HUES48 (cell line): Measurements from ENCODE around the gene CCND2.
"Not testable (repeated sequence)": the region's sequence is repeated elsewhere in the genome, so short reads cannot be mapped to it uniquely, and the experiment has no call there.

ENCODE experiments used
- H3K27ac ChIP-seq: one replicate; pipeline ENCODE4 v1.7.0; 2013; ENCODE audit warnings: low read depth, low read length, inconsistent platforms
- H3K27me3 ChIP-seq: 2 replicates; pipeline ENCODE4 v1.6.1; 2013; ENCODE audit warnings: mild to moderate bottlenecking, low read length; ENCODE audit not compliant: control insufficient read depth, insufficient read depth
- H3K36me3 ChIP-seq: 2 replicates; pipeline ENCODE4 v1.6.1; 2013; ENCODE audit warnings: low read length; ENCODE audit not compliant: control insufficient read depth, insufficient read depth
- H3K4me1 ChIP-seq: 2 replicates; pipeline ENCODE4 v1.6.1; 2013; ENCODE audit warnings: mild to moderate bottlenecking, low read length; ENCODE audit not compliant: control insufficient read depth, insufficient read depth
- H3K4me3 ChIP-seq: 2 replicates; pipeline ENCODE4 v1.5.1; 2013; ENCODE audit warnings: mild to moderate bottlenecking, low read depth, low read length
- H3K9ac ChIP-seq: 2 replicates; pipeline ENCODE4 v1.6.1; 2013; ENCODE audit warnings: mild to moderate bottlenecking, low read depth, low read length, moderate library complexity
- H3K9me3 ChIP-seq: 2 replicates; pipeline ENCODE4 v1.6.1; 2013; ENCODE audit warnings: low read length; ENCODE audit not compliant: control insufficient read depth, insufficient read depth

CCND2 gene

GRCh38 chr12:4241592-4241991 is 32.0 kb upstream of the CCND2 start:
- Histone ChIP-seq H3K9me3 (no peaks in the 10 kb centered on the region), H3K27ac (no peak overlapping the region), H3K9ac (no peak overlapping the region), H3K4me1 (peaks cover 4% of the 10 kb centered on the region; the same call in 1 of the 2 replicates), H3K4me3 (no peak overlapping the region), H3K27me3 (no peaks in the 10 kb centered on the region), H3K36me3 (no peaks in the 10 kb centered on the region)

GRCh38 chr12:4242595-4242994 is 31.0 kb upstream of the CCND2 start:
- Histone ChIP-seq H3K9me3 (no peaks in the 10 kb centered on the region), H3K4me3 (no peak overlapping the region), H3K36me3 (no peaks in the 10 kb centered on the region), H3K27me3 (no peaks in the 10 kb centered on the region), H3K4me1 (peaks cover 4% of the 10 kb centered on the region; the same call in 1 of the 2 replicates), H3K27ac (no peak overlapping the region), H3K9ac (no peak overlapping the region)

- Histone ChIP-seq H3K27ac (no peak overlapping the region), H3K4me1 (peaks cover 4% of the 10 kb centered on the region; the same call in 1 of the 2 replicates), H3K9ac (no peak overlapping the region), H3K9me3 (no peaks in the 10 kb centered on the region), H3K4me3 (no peak overlapping the region), H3K36me3 (no peaks in the 10 kb centered on the region), H3K27me3 (no peaks in the 10 kb centered on the region)
Measured at GRCh38 chr12:4243091-4243490, 30.5 kb upstream of the CCND2 start.

GRCh38 chr12:4243491-4244100 is 30.0 kb upstream of the CCND2 start:
- not testable (repeated sequence) for H3K27me3 ChIP-seq, H3K4me1 ChIP-seq, H3K36me3 ChIP-seq, H3K9ac ChIP-seq, H3K4me3 ChIP-seq, H3K27ac ChIP-seq, H3K9me3 ChIP-seq

GRCh38 chr12:4244868-4245267 is 28.7 kb upstream of the CCND2 start:
- Histone ChIP-seq H3K4me1 (peaks cover 4% of the 10 kb centered on the region; the same call in 1 of the 2 replicates), H3K9ac (no peak overlapping the region), H3K36me3 (no peaks in the 10 kb centered on the region), H3K27me3 (no peaks in the 10 kb centered on the region), H3K27ac (no peak overlapping the region), H3K4me3 (no peak overlapping the region), H3K9me3 (no peaks in the 10 kb centered on the region)

GRCh38 chr12:4245446-4245845 is 28.1 kb upstream of the CCND2 start:
- H3K27ac ChIP-seq = no peak overlapping the region

GRCh38 chr12:4246116-4246515 is 27.4 kb upstream of the CCND2 start:
- Histone ChIP-seq H3K4me3 (no peak overlapping the region), H3K9ac (no peak overlapping the region), H3K4me1 (peaks cover 4% of the 10 kb centered on the region; the same call in 1 of the 2 replicates), H3K9me3 (no peaks in the 10 kb centered on the region), H3K27me3 (no peaks in the 10 kb centered on the region), H3K27ac (no peak overlapping the region), H3K36me3 (no peaks in the 10 kb centered on the region)

More at GRCh38 chr12:4245446-4245845, 28.1 kb upstream of the CCND2 start:
- no peak overlapping the region for H3K9ac ChIP-seq
- no peaks in the 10 kb centered on the region for H3K27me3 ChIP-seq
- H3K36me3 ChIP-seq = no peaks in the 10 kb centered on the region
- no peaks in the 10 kb centered on the region for H3K9me3 ChIP-seq
- H3K4me3 ChIP-seq = no peak overlapping the region
- peaks cover 4% of the 10 kb centered on the region; the same call in 1 of the 2 replicates for H3K4me1 ChIP-seq

GRCh38 chr12:4250691-4251090 is 22.9 kb upstream of the CCND2 start:
- H3K9ac ChIP-seq = no peak overlapping the region
- H3K27me3 ChIP-seq = no peaks in the 10 kb centered on the region
- no peak overlapping the region for H3K4me3 ChIP-seq
- H3K4me1 ChIP-seq = 0 out of 2 replicates have a peak, but pooled peaks cover 4% of the 10 kb centered on the region
- H3K27ac ChIP-seq = no peak overlapping the region
- no peaks in the 10 kb centered on the region for H3K9me3 ChIP-seq
- H3K36me3 ChIP-seq = no peaks in the 10 kb centered on the region

GRCh38 chr12:4251216-4251891 is 22.2 kb upstream of the CCND2 start:
- Histone ChIP-seq H3K4me1 (0 out of 2 replicates have a peak, but pooled peaks cover 2% of the 10 kb centered on the region), H3K36me3 (no peaks in the 10 kb centered on the region), H3K4me3 (no peak overlapping the region), H3K27me3 (no peaks in the 10 kb centered on the region), H3K9ac (no peak overlapping the region), H3K27ac (no peak overlapping the region), H3K9me3 (no peaks in the 10 kb centered on the region)

- Histone ChIP-seq H3K36me3 (no peaks in the 10 kb centered on the region), H3K4me1 (no peaks in the 10 kb centered on the region), H3K9ac (no peak overlapping the region), H3K27me3 (no peaks in the 10 kb centered on the region), H3K9me3 (no peaks in the 10 kb centered on the region), H3K4me3 (no peak overlapping the region), H3K27ac (no peak overlapping the region)
Measured at GRCh38 chr12:4251967-4252366, 21.6 kb upstream of the CCND2 start.

GRCh38 chr12:4252601-4253000 is 21.0 kb upstream of the CCND2 start:
- Histone ChIP-seq H3K9ac (no peak overlapping the region), H3K9me3 (no peaks in the 10 kb centered on the region), H3K4me1 (no peaks in the 10 kb centered on the region), H3K27ac (no peak overlapping the region), H3K27me3 (no peaks in the 10 kb centered on the region), H3K4me3 (no peak overlapping the region), H3K36me3 (no peaks in the 10 kb centered on the region)
